Measurements from ENCODE around the gene ELP6. TPM values are rescaled to one million over a fixed set of nuclear protein-coding genes. Genes with fewer than 3 reads are reported as not detected.

Gene ELP6
- total RNA-seq: 28.5 and 40.5 TPM in 2 replicates

GRCh38 chr3:47513125-47513929 is at the start of gene ELP6:
TSS of gene ELP6 (minus strand) at chr3:47513712. CDS start at chr3:47513590, 122 bp downstream.

GRCh38 chr3:47475570-47476329 is 37.8 kb downstream of the ELP6 start, which contains the start of gene SCAP:
TSS of gene SCAP (minus strand) at chr3:47475941. CDS start at chr3:47442993, 32,948 bp downstream.

Other genes starting within 250 kb of the ELP6 start
- 3.2 TPM in 2 replicates for gene KIF9, start 230.9 kb downstream of the ELP6 start, total RNA-seq
- 20.0 and 25.3 TPM in 2 replicates for gene KLHL18, start 230.8 kb downstream of the ELP6 start, total RNA-seq
- gene PTPN23, start 132.7 kb downstream of the ELP6 start, total RNA-seq: 28.8 and 31.5 TPM in 2 replicates
- 43.8 and 73.6 TPM in 2 replicates for gene SCAP, start 37.8 kb downstream of the ELP6 start, total RNA-seq
- under 0.01 and 0.22 TPM in 2 replicates for gene CSPG5, start 65.2 kb upstream of the ELP6 start, total RNA-seq

Data from uterine smooth muscle cell (primary cell).